Epithelial cell of esophagus (primary cell): Measurements from ENCODE around the gene GNG13.
"Not testable (repeated sequence)": the region's sequence is repeated elsewhere in the genome, so short reads cannot be mapped to it uniquely, and the experiment has no call there.

ENCODE experiments used
- DNase-seq: peaks from one replicate; pipeline ENCODE4 v3.0.0; 2010; ENCODE audit warnings: low read depth
- H3K4me3 ChIP-seq: 2 replicates; pipeline ENCODE4 v1.5.1; 2011; ENCODE audit warnings: mild to moderate bottlenecking, low read length, control low read depth
- TF ChIP-seq, protein P1 (sequence below): IDR thresholded peaks from 2 replicates; pipeline ENCODE4 v1.5.1; 2011; ENCODE audit warnings: low read depth, mild to moderate bottlenecking, low read length, control low read depth, inconsistent platforms; ENCODE audit not compliant: insufficient read depth; ENCODE audit errors: missing control alignments

Gene GNG13

GRCh38 chr16:759110-759910, 41.2 kb downstream of the GNG13 start:
- no peak overlapping the region for H3K4me3 ChIP-seq
- peak; percentile 60 for DNase-seq
- TF ChIP-seq, protein P1, sequence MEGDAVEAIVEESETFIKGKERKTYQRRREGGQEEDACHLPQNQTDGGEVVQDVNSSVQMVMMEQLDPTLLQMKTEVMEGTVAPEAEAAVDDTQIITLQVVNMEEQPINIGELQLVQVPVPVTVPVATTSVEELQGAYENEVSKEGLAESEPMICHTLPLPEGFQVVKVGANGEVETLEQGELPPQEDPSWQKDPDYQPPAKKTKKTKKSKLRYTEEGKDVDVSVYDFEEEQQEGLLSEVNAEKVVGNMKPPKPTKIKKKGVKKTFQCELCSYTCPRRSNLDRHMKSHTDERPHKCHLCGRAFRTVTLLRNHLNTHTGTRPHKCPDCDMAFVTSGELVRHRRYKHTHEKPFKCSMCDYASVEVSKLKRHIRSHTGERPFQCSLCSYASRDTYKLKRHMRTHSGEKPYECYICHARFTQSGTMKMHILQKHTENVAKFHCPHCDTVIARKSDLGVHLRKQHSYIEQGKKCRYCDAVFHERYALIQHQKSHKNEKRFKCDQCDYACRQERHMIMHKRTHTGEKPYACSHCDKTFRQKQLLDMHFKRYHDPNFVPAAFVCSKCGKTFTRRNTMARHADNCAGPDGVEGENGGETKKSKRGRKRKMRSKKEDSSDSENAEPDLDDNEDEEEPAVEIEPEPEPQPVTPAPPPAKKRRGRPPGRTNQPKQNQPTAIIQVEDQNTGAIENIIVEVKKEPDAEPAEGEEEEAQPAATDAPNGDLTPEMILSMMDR: no peak

DNA sequence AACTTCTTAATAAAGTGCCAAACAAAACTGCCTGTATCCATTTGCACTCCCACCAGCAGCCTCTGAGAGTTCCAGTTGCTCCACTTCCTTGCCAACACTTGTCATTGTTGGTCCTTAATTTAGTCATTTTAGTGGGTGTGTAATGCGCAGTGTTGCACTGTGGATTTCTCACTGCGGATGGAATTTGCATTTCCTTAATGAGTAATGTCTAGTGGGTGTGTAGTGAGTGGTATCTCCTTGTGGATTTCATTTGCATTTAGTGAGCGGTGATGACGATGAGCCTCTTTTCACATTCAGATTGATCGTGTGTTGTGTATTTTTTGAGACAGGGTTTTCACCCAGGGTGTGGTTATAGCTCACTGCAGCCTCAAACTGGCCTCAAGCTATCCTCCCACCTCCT, 44.1 kb downstream of the GNG13 start:
- TF ChIP-seq, protein P1: no peak
- peak; percentile 23 for DNase-seq

GRCh38 chr16:754656-755055, 45.9 kb downstream of the GNG13 start:
- TF ChIP-seq, protein P1: no peak
- H3K4me3 ChIP-seq: no peak overlapping the region
- DNase-seq: no peak

More for the DNA sequence above, 44.1 kb downstream of the GNG13 start:
- no peak overlapping the region for H3K4me3 ChIP-seq

DNA sequence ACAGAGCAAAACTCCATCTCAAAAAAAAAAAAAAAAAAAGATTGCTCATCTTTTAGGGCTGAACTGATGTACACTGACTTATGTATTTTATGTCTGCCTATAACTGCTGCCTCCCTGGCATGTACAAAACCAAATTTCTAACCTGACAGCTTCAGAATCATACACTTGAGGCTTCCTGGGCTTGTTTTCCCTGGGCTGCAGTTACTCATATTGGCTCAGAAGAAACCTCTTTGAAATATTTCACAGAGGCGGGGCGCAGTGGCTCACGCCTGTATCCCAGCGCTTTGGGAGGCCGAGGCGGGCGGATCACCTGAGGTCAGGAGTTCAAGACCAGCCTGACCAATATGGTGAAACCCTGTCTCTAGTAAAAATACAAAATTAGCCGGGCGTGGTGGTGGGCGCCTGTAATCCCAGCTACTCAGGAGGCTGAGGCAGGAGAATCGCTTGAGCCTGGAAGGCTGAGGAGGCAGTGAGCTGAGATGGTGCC, 46.4 kb downstream of the GNG13 start:
- H3K4me3 ChIP-seq, DNase-seq: not testable (repeated sequence)

DNA sequence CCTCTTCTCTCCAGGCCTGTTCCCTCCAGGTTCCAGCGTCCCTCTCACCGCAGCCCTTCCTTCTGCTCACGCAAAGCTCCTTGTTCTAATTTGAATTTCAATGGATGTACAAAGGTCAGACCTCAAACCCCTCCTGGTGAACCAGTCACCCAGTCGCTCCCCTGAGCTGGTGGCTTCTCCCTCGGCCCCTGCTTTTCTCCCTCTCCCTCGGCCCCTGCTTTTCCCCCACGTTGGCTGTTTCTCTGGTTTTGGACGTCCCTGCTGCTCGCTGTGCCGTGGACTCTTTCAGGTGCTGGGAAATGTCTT, 48.6 kb downstream of the GNG13 start:
- DNase-seq: no peak
- TF ChIP-seq, protein P1: no peak
- H3K4me3 ChIP-seq: no peak overlapping the region

DNA sequence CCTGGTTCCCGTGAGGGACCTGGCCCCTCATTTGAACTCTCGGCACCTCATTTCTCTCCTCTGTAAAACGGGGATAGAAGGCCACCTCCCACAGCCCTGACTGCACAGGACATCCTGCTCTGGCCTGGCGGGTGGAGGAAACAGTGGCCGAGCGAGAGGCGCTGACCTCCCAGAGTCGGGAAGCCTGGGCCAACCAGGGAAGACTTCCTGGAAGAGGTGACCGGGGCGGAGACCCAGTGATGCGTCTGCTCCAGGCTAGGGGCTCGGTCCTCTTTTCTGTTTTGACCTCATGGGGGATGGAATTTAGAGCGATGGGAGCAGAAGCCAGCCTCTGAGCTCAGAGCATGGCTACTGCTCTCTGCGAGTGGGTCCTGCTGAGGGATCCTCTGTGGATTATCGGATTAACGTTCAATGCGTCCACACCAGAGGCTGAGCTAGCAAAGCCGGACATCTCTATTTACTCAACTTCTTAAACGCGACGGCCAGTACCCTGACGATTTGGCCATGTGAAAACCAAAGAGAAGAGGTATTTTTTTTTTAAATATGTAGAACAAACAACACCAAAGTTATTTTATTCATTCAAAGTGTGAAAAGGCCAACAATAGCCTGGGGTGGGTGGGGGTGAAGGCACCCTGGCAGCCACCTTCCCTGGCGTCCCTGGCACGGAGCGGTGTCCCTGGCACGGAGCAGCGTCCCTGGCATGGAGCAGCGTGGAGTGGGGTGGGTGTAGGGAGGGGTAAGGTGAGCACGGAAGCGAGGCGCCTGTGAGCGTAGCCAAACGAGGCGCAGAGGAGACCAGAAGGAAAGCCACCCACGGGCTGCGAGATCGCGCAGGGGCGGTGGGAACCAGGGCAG, 49.2 kb downstream of the GNG13 start:
- TF ChIP-seq, protein P1: no peak
- H3K4me3 ChIP-seq: no peak overlapping the region
- DNase-seq: no peak

GRCh38 chr16:750485-750884, 50.0 kb downstream of the GNG13 start:
- no peak for DNase-seq
- TF ChIP-seq, protein P1: no peak
- no peak overlapping the region for H3K4me3 ChIP-seq
